Activated T-cell treated with anti-CD3 and anti-CD28 coated beads, Interleukin-2, amount 50 U/mL, for 4 hours (primary cell): ENCODE data around the gene SMG1. TPM values are rescaled to one million over a fixed set of nuclear protein-coding genes. Genes with fewer than 3 reads are reported as not detected.
A peak's percentile ranks its signal among the peaks of the same experiment; 100 is the strongest.

Source experiments
- ATAC-seq, 2 donors: fragments of 200-7000 bp; cut with Tn5 transposase; one replicate each; pipeline ENCODE4 v1.10.0; 2021
- DNase-seq: peaks from one replicate; pipeline ENCODE4 v3.0.0-alpha.2; 2020
- H3K27me3 Mint-ChIP-seq: one replicate; pipeline ENCODE4 v1.8.0; 2021; ENCODE audit warnings: low read depth, mixed read lengths
- H3K36me3 Mint-ChIP-seq: one replicate; pipeline ENCODE4 v1.8.0; 2022; ENCODE audit warnings: mixed read lengths; ENCODE audit not compliant: insufficient read depth
- H3K4me1 Mint-ChIP-seq: one replicate; pipeline ENCODE4 v1.8.0; 2021; ENCODE audit warnings: low read depth, mixed read lengths
- H3K4me3 Mint-ChIP-seq: one replicate; pipeline ENCODE4 v1.8.0; 2021; ENCODE audit warnings: mild to moderate bottlenecking, moderate library complexity, mixed read lengths
- H3K9me3 Mint-ChIP-seq: one replicate; pipeline ENCODE4 v1.8.0; 2021; ENCODE audit warnings: mixed read lengths
- total RNA-seq, 3 donors: library from RNA; stranded (reverse); gene quantifications; one replicate each; pipeline ENCODE4 v1.2.1, GENCODE V29; 2021

SMG1 gene
- total RNA-seq, 3 donors from 2014 or later = 83.7 to 94.7 (median 87.3) TPM

GRCh38 chr16:18846416-18846815 lies 79.8 kb downstream of the SMG1 start:
- H3K4me3 Mint-ChIP-seq = no peak overlapping the region
- DNase-seq = no peak
- no peaks in the 10 kb centered on the region for H3K4me1 Mint-ChIP-seq
- peaks cover 45% of the 10 kb centered on the region for H3K36me3 Mint-ChIP-seq
- H3K27me3 Mint-ChIP-seq = no peaks in the 10 kb centered on the region
- no peaks in the 10 kb centered on the region for H3K9me3 Mint-ChIP-seq
- no peak for ATAC-seq

- no peaks in the 10 kb centered on the region for H3K27me3 Mint-ChIP-seq
- H3K9me3 Mint-ChIP-seq = no peaks in the 10 kb centered on the region
- H3K36me3 Mint-ChIP-seq = peaks cover 52% of the 10 kb centered on the region
- no peak for ATAC-seq
- no peak overlapping the region for H3K4me3 Mint-ChIP-seq
- peaks cover 2% of the 10 kb centered on the region for H3K4me1 Mint-ChIP-seq
- no peak for DNase-seq
These were observed 83.6 kb downstream of the SMG1 start for GRCh38 chr16:18842565-18842964.

GRCh38 chr16:18841833-18842525 lies 84.2 kb downstream of the SMG1 start:
- no peaks in the 10 kb centered on the region for H3K27me3 Mint-ChIP-seq
- peaks cover 6% of the 10 kb centered on the region for H3K4me1 Mint-ChIP-seq
- peaks cover 54% of the 10 kb centered on the region for H3K36me3 Mint-ChIP-seq
- no peak for DNase-seq
- H3K9me3 Mint-ChIP-seq = no peaks in the 10 kb centered on the region
- no peak overlapping the region for H3K4me3 Mint-ChIP-seq
- ATAC-seq = no peak

- no peak for ATAC-seq
These were observed 86.7 kb downstream of the SMG1 start for GRCh38 chr16:18839555-18839954.

GRCh38 chr16:18836702-18837101 lies 89.5 kb downstream of the SMG1 start:
- Mint-ChIP-seq H3K4me1 (peaks cover 11% of the 10 kb centered on the region), H3K4me3 (no peak overlapping the region), H3K27me3 (no peaks in the 10 kb centered on the region), H3K9me3 (no peaks in the 10 kb centered on the region), H3K36me3 (peaks cover 53% of the 10 kb centered on the region)
- DNase-seq (no peak), ATAC-seq (peak; percentile 97 to 98)

More at GRCh38 chr16:18839555-18839954, 86.7 kb downstream of the SMG1 start:
- Mint-ChIP-seq H3K9me3 (no peaks in the 10 kb centered on the region), H3K36me3 (peaks cover 56% of the 10 kb centered on the region), H3K4me3 (no peak overlapping the region), H3K4me1 (peaks cover 11% of the 10 kb centered on the region), H3K27me3 (no peaks in the 10 kb centered on the region)
- DNase-seq = no peak

GRCh38 chr16:18834864-18835263 lies 91.3 kb downstream of the SMG1 start:
- no peak for ATAC-seq
- DNase-seq = no peak
- peaks cover 51% of the 10 kb centered on the region for H3K36me3 Mint-ChIP-seq
- H3K4me1 Mint-ChIP-seq = peaks cover 11% of the 10 kb centered on the region
- H3K27me3 Mint-ChIP-seq = no peaks in the 10 kb centered on the region
- no peaks in the 10 kb centered on the region for H3K9me3 Mint-ChIP-seq
- no peak overlapping the region for H3K4me3 Mint-ChIP-seq

- H3K36me3 Mint-ChIP-seq = peaks cover 52% of the 10 kb centered on the region
- no peaks in the 10 kb centered on the region for H3K27me3 Mint-ChIP-seq
- no peak overlapping the region for H3K4me3 Mint-ChIP-seq
- ATAC-seq = no peak
- no peak for DNase-seq
- H3K9me3 Mint-ChIP-seq = no peaks in the 10 kb centered on the region
- H3K4me1 Mint-ChIP-seq = peaks cover 11% of the 10 kb centered on the region
These were observed 92.3 kb downstream of the SMG1 start for GRCh38 chr16:18833707-18834505.

GRCh38 chr16:18832613-18833012 lies 93.6 kb downstream of the SMG1 start:
- ATAC-seq = no peak
- no peaks in the 10 kb centered on the region for H3K27me3 Mint-ChIP-seq
- no peak for DNase-seq
- no peak overlapping the region for H3K4me3 Mint-ChIP-seq
- peaks cover 9% of the 10 kb centered on the region for H3K4me1 Mint-ChIP-seq
- no peaks in the 10 kb centered on the region for H3K9me3 Mint-ChIP-seq
- peaks cover 52% of the 10 kb centered on the region for H3K36me3 Mint-ChIP-seq

- Mint-ChIP-seq H3K4me3 (no peak overlapping the region), H3K9me3 (no peaks in the 10 kb centered on the region), H3K27me3 (no peaks in the 10 kb centered on the region), H3K4me1 (peaks cover 5% of the 10 kb centered on the region), H3K36me3 (peaks cover 47% of the 10 kb centered on the region)
- no peak for ATAC-seq
- DNase-seq = no peak
These were observed 94.2 kb downstream of the SMG1 start for GRCh38 chr16:18832006-18832405.

- Mint-ChIP-seq H3K9me3 (no peaks in the 10 kb centered on the region), H3K36me3 (peaks cover 29% of the 10 kb centered on the region), H3K4me3 (no peak overlapping the region), H3K4me1 (no peaks in the 10 kb centered on the region), H3K27me3 (no peaks in the 10 kb centered on the region)
- DNase-seq = no peak
- no peak for ATAC-seq
These were observed 97.0 kb downstream of the SMG1 start for GRCh38 chr16:18829251-18829650.

- DNase-seq = no peak
- Mint-ChIP-seq H3K4me3 (no peak overlapping the region), H3K9me3 (no peaks in the 10 kb centered on the region), H3K36me3 (peaks cover 22% of the 10 kb centered on the region), H3K27me3 (no peaks in the 10 kb centered on the region), H3K4me1 (no peaks in the 10 kb centered on the region)
- ATAC-seq = no peak
These were observed 98.3 kb downstream of the SMG1 start for GRCh38 chr16:18827890-18828289.

- no peak for DNase-seq
- Mint-ChIP-seq H3K27me3 (no peaks in the 10 kb centered on the region), H3K9me3 (no peaks in the 10 kb centered on the region), H3K4me3 (no peak overlapping the region), H3K36me3 (peaks cover 39% of the 10 kb centered on the region), H3K4me1 (peaks cover 12% of the 10 kb centered on the region)
- ATAC-seq = no peak
These were observed 109.9 kb downstream of the SMG1 start for GRCh38 chr16:18816286-18816685.

GRCh38 chr16:18811925-18812324 lies 114.3 kb downstream of the SMG1 start:
- DNase-seq (no peak), ATAC-seq (no peak)
- no peaks in the 10 kb centered on the region for H3K27me3 Mint-ChIP-seq
- no peak overlapping the region for H3K4me3 Mint-ChIP-seq
- no peaks in the 10 kb centered on the region for H3K4me1 Mint-ChIP-seq
- H3K36me3 Mint-ChIP-seq = peaks cover 52% of the 10 kb centered on the region
- no peaks in the 10 kb centered on the region for H3K9me3 Mint-ChIP-seq

- no peak overlapping the region for H3K4me3 Mint-ChIP-seq
- H3K4me1 Mint-ChIP-seq = peaks cover 8% of the 10 kb centered on the region
- H3K36me3 Mint-ChIP-seq = peaks cover 47% of the 10 kb centered on the region
- ATAC-seq = no peak
- no peaks in the 10 kb centered on the region for H3K9me3 Mint-ChIP-seq
- DNase-seq = no peak
- no peaks in the 10 kb centered on the region for H3K27me3 Mint-ChIP-seq
These were observed 117.0 kb downstream of the SMG1 start for GRCh38 chr16:18809165-18809564.

- H3K4me1 Mint-ChIP-seq = peaks cover 28% of the 10 kb centered on the region
- no peak for ATAC-seq
These were observed 120.9 kb downstream of the SMG1 start for GRCh38 chr16:18805257-18805773.

More at GRCh38 chr16:18805257-18805773, 120.9 kb downstream of the SMG1 start:
- no peaks in the 10 kb centered on the region for H3K27me3 Mint-ChIP-seq
- H3K9me3 Mint-ChIP-seq = no peaks in the 10 kb centered on the region
- DNase-seq = no peak
- H3K36me3 Mint-ChIP-seq = peaks cover 25% of the 10 kb centered on the region
- no peak overlapping the region for H3K4me3 Mint-ChIP-seq
